Sigmoid colon (tissue), 7 donors: ENCODE measurements around the gene PLB1. TPM values are rescaled to one million over a fixed set of nuclear protein-coding genes. Genes with fewer than 3 reads are reported as not detected.

ENCODE experiments used
- DNase-seq: peaks from one replicate; pipeline ENCODE4 v3.0.0-alpha.2; 2019
- H3K27ac ChIP-seq, 4 donors: fragments of 200-600 bp; sonication (generic); one replicate each; pipeline ENCODE4 v1.5.1; 2016 to 2019; ENCODE audit warnings: mild to moderate bottlenecking in 1 of 4
- H3K27me3 ChIP-seq, 3 donors: fragments of 200-600 bp; sonication (generic); one replicate each; pipeline ENCODE4 v1.5.1; 2019; ENCODE audit warnings: mild to moderate bottlenecking in 1 of 3
- H3K36me3 ChIP-seq, 4 donors: fragments of 200-600 bp; sonication (generic); one replicate each; pipeline ENCODE4 v1.5.1; 2016 to 2019
- H3K4me1 ChIP-seq, 4 donors: fragments of 200-600 bp; sonication (generic); one replicate each; pipeline ENCODE4 v1.5.1; 2017 to 2019
- H3K4me3 ChIP-seq, 4 donors: fragments of 200-600 bp; sonication (generic); one replicate each; pipeline ENCODE4 v1.5.1; 2017 to 2019; ENCODE audit warnings: mild to moderate bottlenecking in 2 of 4, moderate library complexity in 1 of 4
- H3K9me3 ChIP-seq, 4 donors: fragments of 200-600 bp in 3 of 4; sonication (generic) in 3 of 4; one replicate each; pipeline versions ENCODE4 v1.5.1 to v1.6.1; 2013 to 2019
- CTCF ChIP-seq, 4 experiments: fragments of 450-650 bp in 3 of 4; fragments of 200-600 bp in 1 of 4; IDR thresholded peaks; one replicate each; pipeline ENCODE4 v1.5.1; 2016 to 2019; ENCODE audit warnings: antibody characterized with exemption in 4 of 4, mild to moderate bottlenecking in 3 of 4, moderate library complexity in 2 of 4
- EP300 ChIP-seq, 4 donors: sonication (generic); formaldehyde crosslinking; IDR thresholded peaks; one replicate each; pipeline ENCODE4 v1.6.1; 2017; ENCODE audit warnings: antibody characterized with exemption in 4 of 4
- POLR2A ChIP-seq, 2 donors: fragments of 450-650 bp; IDR thresholded peaks; one replicate each; pipeline ENCODE4 v1.6.1; 2016; ENCODE audit warnings: antibody characterized with exemption in 2 of 2, mild to moderate bottlenecking in 2 of 2, moderate library complexity in 2 of 2
- POLR2AphosphoS5 ChIP-seq, 4 donors: sonication (generic); formaldehyde crosslinking; IDR thresholded peaks; one replicate each; pipeline ENCODE4 v1.6.1; 2017; ENCODE audit warnings: antibody characterized with exemption in 4 of 4
- WGBS, 2 donors: extraction: QIAGEN DNeasy Blood & Tissue Kit; methylation state at CpG; one replicate each; pipeline ENCODE4 v1.1.7; 2013; 5-methylcytosine and 5-hydroxymethylcytosine counted together
- intact Hi-C: fragments of 100-400 bp; cut with DNase I; formaldehyde crosslinking; loops from one replicate; pipeline ENCODE4 v1.15.1; 2023
- polyA plus RNA-seq, 3 donors: library from polyadenylated mRNA; stranded (reverse); fragments of 200-250 nt; gene quantifications; one replicate each; pipeline ENCODE4 v1.2.3, GENCODE V29; 2013
- total RNA-seq, 4 donors: library from RNA; depleted of rRNA; stranded (reverse); fragments of >200 nt; gene quantifications; one replicate each; pipeline ENCODE4 v1.1.0, GENCODE V29; 2016
- donor health status: healthy with polysubstance abuse.
- donor health status: Bipolar disorder and iron deficiency.
- donor health status: healthy.

The PLB1 gene
- total and polyA plus RNA-seq, 7 donors = 1.2 to 18.3 (median 2.1) TPM

GRCh38 chr2:28642796-28643195, 146.9 kb downstream of the PLB1 start:
- H3K27me3 ChIP-seq = no peaks in the 10 kb centered on the region
- TF ChIP-seq EP300 (IDR thresholded peaks at IDR 0.05) = no peak
- no peak for TF ChIP-seq POLR2A (IDR thresholded peaks at IDR 0.05)
- no peak for TF ChIP-seq CTCF (IDR thresholded peaks at IDR 0.05)
- TF ChIP-seq POLR2AphosphoS5 (IDR thresholded peaks at IDR 0.05) = no peak
- DNase-seq = peak; percentile 63
- no peaks in the 10 kb centered on the region for H3K9me3 ChIP-seq
- H3K4me1 ChIP-seq = peaks cover 0 to 30% (median 21%) of the 10 kb centered on the region in 4 donors
- intact Hi-C loops = no loop called here
- peak overlapping the region in 3 of 4 donors; percentile 61 to 92 (median 66) for H3K27ac ChIP-seq
- no peak overlapping the region for H3K4me3 ChIP-seq
- WGBS, 2 donors = 95 to 96% methylated on average over 13 of the region's 13 CpGs
- H3K36me3 ChIP-seq = no peaks in the 10 kb centered on the region

GRCh38 chr2:28643327-28643726, 147.5 kb downstream of the PLB1 start:
- peak overlapping the region; percentile 61 to 92 (median 66) for H3K27ac ChIP-seq
- intact Hi-C loops = no loop called here
- peaks cover 0 to 34% (median 23%) of the 10 kb centered on the region in 4 donors for H3K4me1 ChIP-seq
- no peak overlapping the region for H3K4me3 ChIP-seq
- H3K27me3 ChIP-seq = no peaks in the 10 kb centered on the region
- no peaks in the 10 kb centered on the region for H3K36me3 ChIP-seq
- peak; percentile 71 for DNase-seq
- no peaks in the 10 kb centered on the region for H3K9me3 ChIP-seq
- WGBS, 2 donors = 79 to 82% methylated on average over 6 of the region's 6 CpGs
- TF ChIP-seq POLR2A (IDR thresholded peaks at IDR 0.05) = no peak
- no peak for TF ChIP-seq POLR2AphosphoS5 (IDR thresholded peaks at IDR 0.05)
- no peak for TF ChIP-seq EP300 (IDR thresholded peaks at IDR 0.05)
- no peak for TF ChIP-seq CTCF (IDR thresholded peaks at IDR 0.05)

GRCh38 chr2:28643911-28644334, 148.1 kb downstream of the PLB1 start:
- Histone ChIP-seq H3K4me1 (peaks cover 0 to 38% (median 25%) of the 10 kb centered on the region in 4 donors), H3K27me3 (no peaks in the 10 kb centered on the region), H3K4me3 (no peak overlapping the region), H3K9me3 (no peaks in the 10 kb centered on the region), H3K27ac (peak overlapping the region; percentile 61 to 92 (median 66)), H3K36me3 (no peaks in the 10 kb centered on the region)
- DNase-seq = peak; percentile 73
- intact Hi-C loops = loop anchor here (1.0 kb wide), 1 partner anchor 17 kb away; no protein-coding TSS in a partner anchor
- WGBS, 2 donors = 29 to 71% methylated on average over 11 of the region's 11 CpGs
- TF ChIP-seq POLR2A (IDR thresholded peaks at IDR 0.05) = no peak
- peak; percentile 29 to 73 (median 66) for TF ChIP-seq POLR2AphosphoS5 (IDR thresholded peaks at IDR 0.05)
- no peak for TF ChIP-seq CTCF (IDR thresholded peaks at IDR 0.05)
- TF ChIP-seq EP300 (IDR thresholded peaks at IDR 0.05) = peak in 3 of 4 donors; percentile 40 to 58 (median 49)

GRCh38 chr2:28644760-28645159, 148.9 kb downstream of the PLB1 start:
- Histone ChIP-seq H3K27ac (peak overlapping the region; percentile 61 to 92 (median 66)), H3K4me3 (no peak overlapping the region), H3K36me3 (no peaks in the 10 kb centered on the region), H3K4me1 (peaks cover 0 to 38% (median 25%) of the 10 kb centered on the region in 4 donors), H3K9me3 (no peaks in the 10 kb centered on the region), H3K27me3 (no peaks in the 10 kb centered on the region)
- intact Hi-C loops = loop anchor here (1.0 kb wide), 1 partner anchor 17 kb away; no protein-coding TSS in a partner anchor
- DNase-seq = peak; percentile 65
- WGBS, 2 donors = 87 to 89% methylated on average over 7 of the region's 7 CpGs
- no peak for TF ChIP-seq EP300 (IDR thresholded peaks at IDR 0.05)
- TF ChIP-seq POLR2AphosphoS5 (IDR thresholded peaks at IDR 0.05) = no peak
- no peak for TF ChIP-seq POLR2A (IDR thresholded peaks at IDR 0.05)
- TF ChIP-seq CTCF (IDR thresholded peaks at IDR 0.05) = no peak

GRCh38 chr2:28645553-28645952, 149.7 kb downstream of the PLB1 start:
- intact Hi-C loops = no loop called here
- H3K36me3 ChIP-seq = no peaks in the 10 kb centered on the region
- DNase-seq = no peak
- no peaks in the 10 kb centered on the region for H3K9me3 ChIP-seq
- H3K27ac ChIP-seq = peak overlapping the region; percentile 61 to 92 (median 66)
- WGBS, 2 donors = 90 to 92% methylated on average over 2 of the region's 2 CpGs
- no peaks in the 10 kb centered on the region for H3K27me3 ChIP-seq
- TF ChIP-seq POLR2A (IDR thresholded peaks at IDR 0.05) (no peak), EP300 (IDR thresholded peaks at IDR 0.05) (no peak), POLR2AphosphoS5 (IDR thresholded peaks at IDR 0.05) (no peak), CTCF (IDR thresholded peaks at IDR 0.05) (no peak)
- H3K4me1 ChIP-seq = peaks cover 0 to 38% (median 25%) of the 10 kb centered on the region in 4 donors
- no peak overlapping the region for H3K4me3 ChIP-seq
